Gastroesophageal sphincter (tissue), 3 donors: Measurements from ENCODE around the gene GDF2.

Experiments used
- CTCF ChIP-seq, 4 experiments: fragments of 200-600 bp in 2 of 4; fragments of 450-650 bp in 2 of 4; sonication (generic) in 1 of 4; IDR thresholded peaks; one replicate each; pipeline ENCODE4 v1.5.1; 2017 to 2019; ENCODE audit warnings: antibody characterized with exemption in 4 of 4, mild to moderate bottlenecking in 2 of 4, moderate library complexity in 2 of 4
- POLR2A ChIP-seq, 2 donors: fragments of 450-650 bp; IDR thresholded peaks; one replicate each; pipeline ENCODE4 v1.6.1; 2017; ENCODE audit warnings: antibody characterized with exemption in 2 of 2, mild to moderate bottlenecking in 2 of 2, moderate library complexity in 1 of 2

- TF ChIP-seq CTCF (IDR thresholded peaks at IDR 0.05) (no peak), POLR2A (IDR thresholded peaks at IDR 0.05) (no peak)
Measured at GRCh38 chr10:47278720-47279119, 43.5 kb upstream of the GDF2 start.
